HEK293 (cell line): ENCODE results near the gene GNG4.

Experiments used
- CTCF ChIA-PET: fragments of 350-600 bp; formaldehyde crosslinking; extraction: SDS; loops from one replicate; lab custom pipeline; 2021; ENCODE audit warnings: antibody characterized with exemption; lab: Yijun Ruan, JAX
- POLR2A ChIA-PET: fragments of 300-600 bp; formaldehyde crosslinking; extraction: SDS; loops from one replicate; lab custom pipeline; 2020; ENCODE audit warnings: antibody characterized with exemption, inconsistent platforms; lab: Yijun Ruan, JAX
- H3K27ac ChIP-seq: fragments of 200-500 bp; sonication (Bioruptor generic); 2 replicates; pipeline ENCODE4 v1.5.1; 2014; ENCODE audit warnings: low read depth, low read length, control low read depth, inconsistent platforms; ENCODE audit errors: extremely low read depth
- H3K36me3 ChIP-seq, 2 experiments: fragments of 200-500 bp in 1 of 2; sonication (Bioruptor generic) in 1 of 2; 1 replicate in 1 of 2; 2 replicates in 1 of 2; pipeline ENCODE4 v1.5.1; 2014 to 2017; ENCODE audit warnings: inconsistent platforms in 2 of 2, low read length in 2 of 2; ENCODE audit not compliant: control insufficient read depth in 2 of 2, insufficient read depth in 1 of 2
- H3K4me1 ChIP-seq: fragments of 200-500 bp; sonication (Bioruptor generic); 2 replicates; pipeline ENCODE4 v1.5.1; 2014; ENCODE audit warnings: mild to moderate bottlenecking, low read length, inconsistent platforms; ENCODE audit not compliant: control insufficient read depth, insufficient read depth
- H3K4me3 ChIP-seq: 2 replicates; pipeline ENCODE4 v1.5.1; 2011; ENCODE audit warnings: low read depth, mild to moderate bottlenecking, control low read depth, low read length, moderate library complexity
- H3K9me3 ChIP-seq: fragments of 200-500 bp; sonication (Bioruptor generic); 2 replicates; pipeline ENCODE4 v1.5.1; 2014; ENCODE audit warnings: low read depth, low read length, inconsistent platforms; ENCODE audit not compliant: control insufficient read depth, insufficient read depth
- BCL6B ChIP-seq: fragments of 450-650 bp; formaldehyde crosslinking; IDR thresholded peaks from 2 replicates; pipeline ENCODE4 v1.5.1; 2017; ENCODE audit warnings: missing biosample characterization, missing genetic modification characterization
- GLI4 ChIP-seq: fragments of 450-650 bp; formaldehyde crosslinking; IDR thresholded peaks from 2 replicates; pipeline ENCODE4 v1.5.1; 2016; ENCODE audit warnings: missing biosample characterization, missing genetic modification characterization
- HOXC10 ChIP-seq: sonication (generic); formaldehyde crosslinking; IDR thresholded peaks from 2 replicates; pipeline ENCODE4 v1.8.1; 2023; ENCODE audit warnings: mild to moderate bottlenecking, missing genetic modification reagents
- MYNN ChIP-seq: fragments of 450-650 bp; formaldehyde crosslinking; IDR thresholded peaks from 2 replicates; pipeline ENCODE4 v1.5.1; 2016; ENCODE audit warnings: missing biosample characterization, missing genetic modification characterization, borderline replicate concordance
- PRDM6 ChIP-seq: fragments of 450-650 bp; formaldehyde crosslinking; IDR thresholded peaks from 2 replicates; pipeline ENCODE4 v1.5.1; 2017; ENCODE audit warnings: missing biosample characterization, missing genetic modification characterization
- SCRT2 ChIP-seq: fragments of 450-650 bp; formaldehyde crosslinking; IDR thresholded peaks from 2 replicates; pipeline ENCODE4 v1.5.1; 2016; ENCODE audit warnings: missing biosample characterization, missing genetic modification characterization
- SP3 ChIP-seq: fragments of 450-650 bp; formaldehyde crosslinking; IDR thresholded peaks from 2 replicates; pipeline ENCODE4 v1.5.1; 2016; ENCODE audit warnings: missing biosample characterization, missing genetic modification characterization
- TRIM28 ChIP-seq: IDR thresholded peaks from 2 replicates; pipeline ENCODE4 v1.6.1; 2011; ENCODE audit warnings: low read length, control low read depth, borderline replicate concordance
- ZBTB17 ChIP-seq: fragments of 450-650 bp; formaldehyde crosslinking; IDR thresholded peaks from 2 replicates; pipeline ENCODE4 v1.5.1; 2016; ENCODE audit warnings: missing biosample characterization, missing genetic modification characterization
- ZBTB44 ChIP-seq: fragments of 450-650 bp; IDR thresholded peaks from 2 replicates; pipeline ENCODE4 v1.5.1; 2018; ENCODE audit warnings: missing biosample characterization, mild to moderate bottlenecking, missing genetic modification characterization
- ZNF121 ChIP-seq: fragments of 450-650 bp; formaldehyde crosslinking; IDR thresholded peaks from 2 replicates; pipeline ENCODE4 v1.5.1; 2016; ENCODE audit warnings: missing biosample characterization, missing genetic modification characterization
- ZNF174 ChIP-seq: fragments of 450-650 bp; formaldehyde crosslinking; IDR thresholded peaks from 2 replicates; pipeline ENCODE4 v1.5.0; 2017; ENCODE audit warnings: missing biosample characterization, mild to moderate bottlenecking, missing genetic modification characterization
- ZNF175 ChIP-seq: fragments of 450-650 bp; formaldehyde crosslinking; IDR thresholded peaks from 2 replicates; pipeline ENCODE4 v1.5.1; 2016; ENCODE audit warnings: missing biosample characterization, missing genetic modification characterization
- ZNF416 ChIP-seq: fragments of 450-650 bp; formaldehyde crosslinking; IDR thresholded peaks from 2 replicates; pipeline ENCODE4 v1.5.1; 2016; ENCODE audit warnings: missing biosample characterization, missing genetic modification characterization
- ZNF596 ChIP-seq: fragments of 450-650 bp; IDR thresholded peaks from 2 replicates; pipeline ENCODE4 v1.5.0; 2018; ENCODE audit warnings: missing biosample characterization, mild to moderate bottlenecking, missing genetic modification characterization, moderate library complexity
- ZNF621 ChIP-seq: fragments of 450-650 bp; formaldehyde crosslinking; IDR thresholded peaks from 2 replicates; pipeline ENCODE4 v1.5.1; 2017; ENCODE audit warnings: missing biosample characterization, missing genetic modification characterization
- ZNF704 ChIP-seq: fragments of 450-650 bp; formaldehyde crosslinking; IDR thresholded peaks from 2 replicates; pipeline ENCODE4 v1.5.1; 2016; ENCODE audit warnings: missing biosample characterization, missing genetic modification characterization
- ZNF843 ChIP-seq: fragments of 450-650 bp; formaldehyde crosslinking; IDR thresholded peaks from 2 replicates; pipeline ENCODE4 v1.5.1; 2016; ENCODE audit warnings: missing biosample characterization, missing genetic modification characterization
- ZSCAN18 ChIP-seq: fragments of 450-650 bp; formaldehyde crosslinking; IDR thresholded peaks from 2 replicates; pipeline ENCODE4 v1.5.1; 2016; ENCODE audit warnings: missing biosample characterization, missing genetic modification characterization
- ZSCAN30 ChIP-seq: fragments of 450-650 bp; IDR thresholded peaks from 2 replicates; pipeline ENCODE4 v1.5.1; 2018; ENCODE audit warnings: missing biosample characterization, mild to moderate bottlenecking, missing genetic modification characterization, moderate library complexity
- ZXDB ChIP-seq: fragments of 450-650 bp; formaldehyde crosslinking; IDR thresholded peaks from 2 replicates; pipeline ENCODE4 v1.5.1; 2016; ENCODE audit warnings: missing biosample characterization, missing genetic modification characterization

The GNG4 gene

GRCh38 chr1:235663628-235664027, 14.0 kb upstream of the GNG4 start:
- no peaks in the 10 kb centered on the region for H3K9me3 ChIP-seq
- no peaks in the 10 kb centered on the region for H3K4me1 ChIP-seq
- no peak overlapping the region for H3K27ac ChIP-seq
- H3K36me3 ChIP-seq = peaks cover 0 to 4% of the 10 kb centered on the region in 2 experiments; a peak in 1 of 3 replicates
- ChIA-PET POLR2A (no interaction called here), CTCF (interaction anchor here (0.7 kb wide), 1 partner anchor 1538 kb away, joined by 3 read pairs; no protein-coding TSS in a partner anchor)
- no peak overlapping the region for H3K4me3 ChIP-seq
- TF ChIP-seq PRDM6 (tag by site-specific recombination) (0 out of 2 replicates have a peak, but pooled peaks have one; percentile 8), ZSCAN18 (tag by site-specific recombination) (no peak), ZNF174 (tag by site-specific recombination) (no peak)

GRCh38 chr1:235661568-235661967, 12.0 kb upstream of the GNG4 start:
- CTCF ChIA-PET = interaction anchor here (0.6 to 2.3 kb wide), 5 partner anchors 12 to 311 kb away, joined by 3 to 7 read pairs (median 4); no protein-coding TSS in a partner anchor
- Histone ChIP-seq H3K9me3 (no peaks in the 10 kb centered on the region), H3K36me3 (peaks cover 0 to 4% of the 10 kb centered on the region in 2 experiments; a peak in 1 of 3 replicates), H3K4me3 (no peak overlapping the region), H3K4me1 (0 out of 2 replicates have a peak, but pooled peaks cover 3% of the 10 kb centered on the region), H3K27ac (no peak overlapping the region)
- TF ChIP-seq ZBTB17 (tag by site-specific recombination) (no peak), ZNF416 (tag by site-specific recombination) (no peak), ZSCAN30 (tag by site-specific recombination) (no peak), ZBTB44 (tag by site-specific recombination) (no peak), ZNF175 (tag by site-specific recombination) (no peak), ZNF121 (tag by site-specific recombination) (no peak), ZNF596 (no peak), MYNN (tag by site-specific recombination) (no peak), TRIM28 (no peak), ZNF704 (tag by site-specific recombination) (no peak), ZXDB (tag by site-specific recombination) (no peak), ZNF843 (tag by site-specific recombination) (no peak), ZNF621 (tag by site-specific recombination) (no peak), HOXC10 (CRISPR knock-in tag) (no peak), SP3 (tag by site-specific recombination) (no peak), GLI4 (no peak), SCRT2 (tag by site-specific recombination) (no peak), BCL6B (tag by site-specific recombination) (no peak)
- POLR2A ChIA-PET = no interaction called here
